ENCODE results near the gene SRD5A2.

Gene SRD5A2, protein sequence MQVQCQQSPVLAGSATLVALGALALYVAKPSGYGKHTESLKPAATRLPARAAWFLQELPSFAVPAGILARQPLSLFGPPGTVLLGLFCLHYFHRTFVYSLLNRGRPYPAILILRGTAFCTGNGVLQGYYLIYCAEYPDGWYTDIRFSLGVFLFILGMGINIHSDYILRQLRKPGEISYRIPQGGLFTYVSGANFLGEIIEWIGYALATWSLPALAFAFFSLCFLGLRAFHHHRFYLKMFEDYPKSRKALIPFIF

DNA sequence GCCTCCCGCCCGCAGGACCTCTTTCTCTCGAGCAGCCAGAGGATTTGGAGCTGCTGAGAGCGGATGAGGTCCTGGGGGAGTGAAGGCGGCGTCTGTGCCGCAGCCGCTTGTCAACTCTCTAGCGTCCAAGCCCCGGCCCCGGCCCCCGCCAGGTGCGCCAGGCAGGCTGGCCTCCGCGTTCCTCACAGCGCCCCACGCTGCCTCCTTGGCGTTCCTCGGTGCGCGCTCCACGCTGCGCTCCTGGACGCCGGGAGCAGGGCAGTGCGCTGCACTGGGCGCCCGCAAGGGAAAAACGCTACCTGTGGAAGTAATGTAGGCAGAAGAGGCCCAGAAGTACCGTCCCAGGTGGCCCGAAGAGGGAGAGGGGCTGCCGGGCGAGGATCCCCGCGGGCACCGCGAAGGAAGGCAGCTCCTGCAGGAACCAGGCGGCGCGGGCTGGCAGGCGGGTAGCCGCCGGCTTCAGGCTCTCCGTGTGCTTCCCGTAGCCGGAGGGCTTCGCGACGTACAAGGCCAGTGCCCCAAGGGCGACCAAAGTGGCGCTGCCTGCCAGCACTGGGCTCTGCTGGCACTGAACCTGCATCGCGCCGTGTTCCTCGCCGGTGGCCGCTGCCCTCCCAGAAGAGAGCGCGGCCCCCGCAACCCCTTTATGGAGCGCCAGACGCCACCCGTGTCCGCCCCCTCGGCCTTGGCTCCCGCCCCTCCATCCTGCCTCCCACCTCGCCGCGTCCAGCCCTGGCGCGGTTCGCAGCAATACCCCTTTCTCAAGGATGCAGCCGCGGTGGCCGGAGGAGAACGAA is at the start of gene SRD5A2:
SRD5A2 (minus strand) TSS at position 618 of the 797 bp plus-strand sequence; CDS start at position 580, 38 bp downstream.
- DNase-seq (ENCODE audit: low spot score) = no peak

DNA sequence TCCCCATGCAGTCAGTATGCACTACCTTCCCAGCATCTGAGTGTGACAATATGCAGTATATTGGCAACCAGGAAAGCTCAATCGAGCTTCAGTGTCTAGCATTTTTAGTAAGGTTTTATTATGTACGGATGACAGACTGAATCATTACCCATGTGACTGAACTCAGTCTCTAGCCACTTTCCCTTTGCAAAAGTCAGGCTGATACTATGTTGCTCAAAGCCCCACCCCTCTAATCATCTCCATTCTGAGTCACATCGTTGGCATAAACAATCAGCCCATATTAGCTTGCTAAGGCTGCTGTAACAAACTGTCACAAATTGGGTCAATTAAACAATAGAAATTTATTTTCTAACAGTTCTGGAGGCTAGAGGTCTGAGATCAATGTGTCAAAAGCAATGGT is 25.8 kb upstream of the SRD5A2 start:
- no peak for DNase-seq (ENCODE audit: low spot score)

DNA sequence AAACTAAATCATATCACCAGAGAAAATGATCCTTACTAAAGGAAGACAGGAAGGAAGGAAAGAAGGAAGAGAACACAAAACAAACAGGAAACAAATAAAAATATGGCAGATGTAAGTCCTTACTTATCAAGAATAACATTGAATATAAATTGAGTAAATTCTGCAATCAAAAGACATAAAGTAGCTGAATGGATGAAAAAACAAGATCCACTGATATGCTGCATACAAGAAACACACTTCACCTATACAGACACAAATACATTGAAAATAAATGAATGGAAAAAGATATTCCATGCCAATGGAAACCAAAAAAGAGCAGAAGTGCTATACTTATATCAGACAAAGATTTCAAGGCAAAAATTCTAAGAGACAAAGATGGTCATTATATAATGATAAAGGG is 18.0 kb upstream of the SRD5A2 start:
- no peak for DNase-seq (ENCODE audit: low spot score)

DNA sequence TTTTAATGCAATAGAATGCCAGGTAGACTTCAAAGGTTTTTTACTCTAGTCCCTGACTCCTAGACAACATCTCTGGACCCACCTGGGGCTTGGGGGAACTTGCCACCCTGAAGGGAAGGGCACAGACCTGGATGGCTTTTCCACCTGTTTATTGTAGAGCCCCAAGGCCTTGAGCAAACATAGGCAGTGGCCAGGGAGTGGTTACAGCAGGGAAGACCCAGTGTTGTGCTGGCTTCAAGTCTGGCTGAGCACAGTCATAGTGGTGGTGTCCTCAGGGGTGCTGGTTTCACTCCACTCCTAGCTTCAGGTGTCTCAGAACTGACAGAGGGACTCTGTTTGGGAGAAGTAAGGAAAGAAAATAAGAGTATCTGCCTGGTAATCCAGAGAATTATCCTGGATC is 5.5 kb upstream of the SRD5A2 start:
- DNase-seq (ENCODE audit: low spot score) = no peak

DNA sequence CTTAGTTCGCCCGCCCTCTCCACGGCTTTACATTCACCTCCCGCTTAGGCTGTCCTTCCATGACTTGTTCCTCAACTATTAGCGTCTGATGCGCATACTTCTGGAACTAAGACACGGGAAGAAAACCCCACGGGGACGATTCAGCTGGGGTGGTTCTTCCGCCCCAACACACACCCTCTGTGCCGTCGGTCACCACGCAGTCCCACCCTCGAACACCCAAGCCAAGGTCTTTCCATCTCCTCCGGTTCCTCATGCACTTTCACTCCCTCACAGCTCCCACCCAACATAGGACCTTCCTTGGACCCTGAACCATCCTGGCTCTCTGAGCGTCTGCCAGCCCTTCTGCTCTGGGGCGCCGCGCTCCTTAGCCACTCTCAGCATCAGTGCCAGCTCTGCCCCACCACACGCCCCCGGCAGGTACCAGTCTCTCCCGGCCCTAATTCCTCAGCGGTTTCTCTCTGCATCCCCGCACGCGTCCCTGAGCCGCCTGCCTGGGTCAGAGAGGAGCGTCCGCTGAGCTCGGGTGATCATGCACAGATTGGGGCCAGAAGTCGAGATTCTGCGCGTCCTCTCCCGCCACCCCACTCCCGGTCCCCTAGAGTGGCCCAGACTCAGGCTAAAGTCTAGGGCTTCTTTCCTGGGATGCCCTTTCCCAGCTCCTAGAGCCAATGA is 522 bp upstream of the SRD5A2 start:
- DNase-seq (ENCODE audit: low spot score) = no peak

DNA sequence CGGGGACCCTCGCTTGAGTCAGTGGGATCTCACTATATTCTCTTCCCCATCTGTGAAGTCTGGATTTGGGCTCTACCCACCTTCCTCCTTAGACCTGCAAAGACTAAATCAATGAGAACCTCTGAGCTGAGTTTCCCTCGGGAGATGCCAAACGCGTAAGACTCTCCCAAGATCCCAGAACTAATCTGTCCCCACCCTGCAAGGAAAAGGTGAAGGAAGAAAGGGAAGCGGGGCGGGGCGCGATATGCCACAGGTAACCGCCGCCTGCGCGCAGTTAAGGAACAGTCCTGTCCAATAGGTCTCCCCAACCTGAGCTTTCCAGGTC is 780 bp downstream of the SRD5A2 start:
- no peak for DNase-seq (ENCODE audit: low spot score)

DNA sequence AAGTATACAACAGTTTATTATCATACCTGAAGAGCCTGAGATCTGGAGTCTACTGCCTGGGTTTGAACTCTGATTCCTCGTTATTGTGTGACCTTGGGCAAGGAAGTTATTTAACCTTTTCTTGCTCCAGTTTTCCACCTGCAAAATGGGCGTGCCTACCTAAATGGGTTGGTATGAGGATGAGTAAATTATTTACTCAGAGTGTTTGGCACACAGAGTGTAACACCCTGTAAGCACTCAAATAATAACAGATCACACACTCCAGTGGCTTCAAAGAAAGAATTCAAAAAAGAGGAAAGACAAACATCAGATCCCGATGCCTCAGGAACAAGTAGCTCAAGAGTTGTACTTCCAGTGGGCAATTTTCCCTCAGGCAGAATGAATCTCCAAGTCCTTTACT is 2.4 kb downstream of the SRD5A2 start:
- DNase-seq (ENCODE audit: low spot score) = no peak

DNA sequence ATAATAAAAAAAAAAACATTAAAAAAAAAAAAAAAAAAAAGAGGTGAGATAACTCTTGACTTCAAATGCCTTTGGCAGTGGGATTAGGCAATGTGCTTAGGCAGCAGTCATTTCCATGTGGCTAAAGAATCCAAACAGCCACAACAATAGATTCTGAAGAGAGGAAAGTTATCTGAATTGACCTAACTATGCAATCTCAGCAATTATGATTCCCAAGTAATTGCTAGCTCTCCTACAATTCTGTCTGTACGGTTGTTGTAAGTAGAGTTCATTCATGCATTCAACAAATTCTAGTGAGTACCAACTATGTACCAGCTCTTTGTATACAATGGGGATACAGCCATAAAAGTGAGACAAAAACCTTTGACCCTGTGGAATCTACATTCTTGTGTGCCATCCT is 3.6 kb downstream of the SRD5A2 start:
- DNase-seq (ENCODE audit: low spot score) = no peak

DNA sequence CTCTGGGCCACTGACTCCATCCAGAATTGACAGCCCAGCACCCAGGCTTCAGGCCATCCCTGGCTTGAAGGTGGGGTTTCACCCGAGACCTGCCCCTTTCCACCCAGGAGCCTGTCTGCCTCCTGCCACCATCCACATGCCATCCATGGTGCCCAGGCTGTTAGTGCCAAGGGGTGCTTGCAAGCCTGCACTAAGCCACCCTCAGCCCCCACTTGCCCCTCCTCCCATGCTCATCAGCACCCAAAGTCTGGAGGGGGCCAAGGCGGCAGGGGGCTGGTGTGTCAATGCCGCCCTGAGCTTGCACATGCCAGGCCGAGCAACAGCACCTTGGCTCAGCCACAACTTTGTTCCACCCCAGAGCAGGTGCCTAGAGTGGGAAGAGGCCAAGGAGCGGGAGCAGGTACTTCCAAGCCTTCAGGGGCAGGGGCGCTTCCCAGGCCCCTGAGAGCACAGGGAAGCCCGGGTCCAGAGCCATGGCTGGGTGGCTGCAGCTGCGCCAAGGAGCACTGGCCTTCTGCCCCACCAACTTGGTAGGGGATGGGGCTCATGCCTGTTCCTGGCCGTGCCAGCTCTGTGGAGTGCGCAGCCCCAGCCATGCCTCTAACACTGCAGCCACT is 12.0 kb downstream of the SRD5A2 start:
- DNase-seq (ENCODE audit: low spot score) = no peak

DNA sequence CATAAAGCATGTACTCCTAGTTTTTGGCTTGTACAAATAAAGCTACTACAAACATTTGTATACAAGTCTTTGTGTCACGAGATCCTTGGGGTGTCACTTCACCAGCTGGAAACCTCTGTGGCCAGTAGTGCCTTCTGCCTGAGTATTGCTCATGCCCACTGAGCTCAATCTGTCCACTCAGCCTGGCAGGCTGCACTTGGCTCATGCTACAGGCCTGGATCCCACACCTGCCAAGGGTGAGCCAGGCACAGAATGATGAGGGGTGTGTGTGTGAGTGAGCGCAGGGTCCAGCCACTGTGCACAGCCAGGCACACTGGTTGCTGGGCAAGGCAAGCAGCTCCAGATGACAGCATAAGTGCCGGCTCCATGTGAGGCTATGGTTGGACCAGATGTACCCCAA is 13.1 kb downstream of the SRD5A2 start:
- DNase-seq (ENCODE audit: low spot score) = no peak

DNA sequence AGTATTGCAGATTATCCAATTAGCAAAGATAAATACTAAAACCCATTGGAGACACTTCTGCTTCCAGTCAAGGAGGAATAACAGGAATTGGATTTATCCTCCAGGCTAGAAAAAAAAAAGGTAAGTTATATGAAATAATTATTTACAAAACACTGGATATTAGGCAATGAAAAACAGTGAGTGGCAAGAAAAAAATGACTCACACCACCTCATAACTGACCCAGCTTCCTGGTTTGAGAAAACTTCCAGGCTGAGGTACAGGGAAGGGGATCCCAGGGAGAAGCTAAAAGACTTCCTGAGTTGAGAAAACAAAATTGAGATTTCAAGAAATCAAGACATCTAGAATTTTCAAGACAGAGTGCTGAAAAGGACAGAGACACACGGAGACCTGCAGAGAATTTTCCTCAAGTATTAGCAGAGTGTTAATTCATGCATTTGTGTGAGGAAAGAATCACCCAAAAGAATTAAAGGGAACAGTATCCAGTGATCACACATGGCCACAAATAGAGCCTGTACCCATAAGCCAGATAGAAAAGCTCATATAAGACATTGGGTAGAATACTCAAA is 17.4 kb downstream of the SRD5A2 start:
- no peak for DNase-seq (ENCODE audit: low spot score)

DNA sequence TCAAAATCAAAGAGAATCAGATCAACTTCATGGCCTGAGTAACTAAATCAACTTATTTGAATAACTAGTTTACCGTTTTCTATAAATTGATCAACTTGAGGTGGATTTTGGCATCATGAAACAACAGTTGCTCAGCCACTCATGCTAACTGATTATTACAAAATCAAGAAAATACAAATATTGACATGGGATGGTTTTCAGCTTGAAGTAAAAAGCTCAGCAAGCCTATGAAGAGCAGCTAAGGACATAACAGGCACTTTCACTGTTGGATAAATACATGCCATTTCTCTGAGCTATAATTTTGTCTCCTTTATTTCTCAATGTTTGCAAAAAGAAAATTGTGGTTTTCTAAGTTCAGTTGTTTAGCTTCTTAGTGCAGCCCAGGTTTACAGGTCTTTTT is 18.9 kb downstream of the SRD5A2 start:
- DNase-seq (ENCODE audit: low spot score) = no peak

DNA sequence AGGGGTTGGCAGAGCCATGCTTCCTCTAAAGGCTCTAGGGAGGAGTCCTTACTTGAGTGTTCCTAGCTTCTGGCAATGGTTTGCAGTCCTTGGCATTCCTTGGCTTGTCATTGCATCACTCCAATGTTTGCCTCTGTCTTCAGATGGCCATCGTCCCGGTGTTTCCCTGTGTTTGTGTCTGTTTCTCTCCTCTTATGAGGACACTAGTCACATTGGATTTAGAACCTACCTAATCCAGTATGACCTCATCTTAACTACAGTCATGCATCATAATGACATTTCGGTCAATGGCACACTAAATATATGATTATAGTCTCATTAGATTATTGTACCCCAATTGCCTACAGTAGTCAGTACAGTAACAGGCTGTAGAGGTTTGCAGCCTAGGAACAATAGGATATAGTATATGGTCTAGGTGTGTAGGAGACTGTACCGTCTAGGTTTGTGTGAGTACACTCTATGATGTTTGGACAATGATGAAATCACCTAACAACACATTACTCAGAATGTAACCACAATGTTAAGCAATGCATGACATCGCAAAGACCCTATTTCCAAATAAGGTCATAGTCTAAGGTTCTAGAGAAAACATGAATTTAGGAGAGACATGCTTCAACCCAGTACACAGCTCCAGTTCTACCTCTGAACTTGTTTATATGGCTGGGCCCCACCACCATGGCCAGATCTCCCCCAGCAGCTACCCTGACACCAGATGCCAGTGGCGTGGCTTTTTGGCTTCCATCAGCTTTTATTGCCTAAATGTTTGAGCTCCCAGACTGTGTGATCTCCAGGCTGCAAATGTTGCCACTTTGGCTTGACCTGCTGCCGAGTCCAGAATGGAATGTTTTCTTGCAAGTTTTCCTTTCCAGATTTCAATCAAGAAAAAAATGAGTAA is 22.1 kb downstream of the SRD5A2 start:
- DNase-seq (ENCODE audit: low spot score) = no peak

DNA sequence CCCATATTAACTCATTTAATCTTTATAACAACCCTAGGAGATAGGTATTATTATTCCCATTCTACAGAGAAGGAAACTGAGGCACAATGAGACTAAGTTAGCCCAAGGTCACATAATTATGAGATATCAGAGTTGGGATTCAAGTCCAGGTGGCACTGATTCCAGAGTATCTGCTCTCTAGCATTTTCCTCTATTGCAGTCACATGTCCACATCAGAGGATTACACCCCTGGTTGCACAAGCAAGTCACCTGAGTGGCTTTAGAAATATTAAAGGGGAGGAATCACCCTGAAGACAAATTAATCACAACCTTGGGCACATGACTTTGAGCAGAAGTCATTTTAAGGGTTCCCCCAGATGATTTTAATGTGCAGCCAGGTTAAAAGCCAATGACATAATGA is 23.8 kb downstream of the SRD5A2 start:
- no peak for DNase-seq (ENCODE audit: low spot score)

DNA sequence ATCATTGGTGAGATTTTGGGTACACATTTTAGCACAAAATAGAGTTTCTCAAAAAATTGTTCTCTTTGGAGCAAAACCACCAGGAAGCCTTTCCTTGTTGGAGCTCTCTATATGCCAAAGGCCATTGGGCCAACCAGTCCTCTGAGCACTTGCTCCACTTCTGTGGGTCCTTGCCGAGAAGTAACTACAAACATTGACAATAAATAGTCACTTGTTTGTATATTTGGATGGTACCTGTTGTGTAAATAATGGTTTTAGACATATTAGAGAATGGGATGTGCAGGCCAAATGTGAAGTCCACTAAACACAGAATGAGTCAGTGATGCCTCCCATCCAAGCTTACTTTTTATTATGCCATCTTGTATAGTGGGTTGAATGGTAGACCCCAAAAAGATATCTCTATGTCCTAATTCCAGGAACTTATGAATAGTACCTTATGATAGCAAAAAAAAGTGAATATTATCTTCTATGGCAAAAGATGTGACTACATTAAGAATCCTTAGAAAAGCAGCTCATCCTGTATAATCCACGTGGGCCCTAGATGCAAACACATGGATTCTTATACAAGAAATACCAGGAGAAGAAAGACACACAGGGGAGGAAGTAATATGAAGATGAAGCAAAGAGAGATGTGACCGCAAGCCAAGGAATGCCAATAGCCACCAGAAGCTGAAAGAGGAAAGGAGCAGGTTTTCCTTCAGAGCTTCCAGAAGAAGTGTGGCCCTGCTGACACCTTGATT is 24.6 kb downstream of the SRD5A2 start:
- DNase-seq (ENCODE audit: low spot score) = no peak

DNA sequence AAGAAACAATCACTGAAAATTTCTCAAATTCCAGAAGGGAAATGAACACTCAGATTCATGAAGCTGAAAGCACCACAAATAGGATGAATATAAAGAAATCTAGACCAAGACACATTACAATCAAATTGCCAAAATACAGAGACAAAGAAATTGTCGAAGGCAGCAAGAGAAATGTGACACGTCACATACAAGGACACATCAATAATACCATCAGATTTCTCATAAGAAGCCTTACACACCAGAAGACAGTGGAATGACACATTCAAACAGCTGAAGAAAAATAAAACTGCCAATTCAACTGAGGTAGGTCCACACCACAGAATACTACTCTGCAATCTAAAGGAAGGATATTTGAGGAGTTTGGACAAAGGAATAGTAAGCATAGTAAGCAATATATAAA is 27.4 kb downstream of the SRD5A2 start:
- DNase-seq (ENCODE audit: low spot score) = no peak

DNA sequence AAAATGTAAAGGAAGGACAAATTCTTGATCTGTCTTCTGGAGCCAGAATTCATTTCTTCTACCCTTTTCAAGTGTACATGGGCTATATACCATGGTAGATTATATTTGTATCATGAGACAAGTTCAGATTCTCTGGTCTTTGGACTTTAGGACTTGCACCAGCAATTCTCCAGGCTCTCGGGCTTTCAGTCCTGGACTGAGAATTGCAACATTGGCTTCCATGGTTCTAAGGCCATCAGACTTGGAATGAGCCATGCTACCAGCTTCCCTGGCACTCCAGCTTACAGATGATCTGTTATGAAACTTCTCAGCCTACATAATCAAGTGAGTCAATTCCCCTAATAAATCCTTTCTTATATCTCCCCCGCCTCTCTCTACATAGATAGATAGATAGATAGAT is 33.3 kb downstream of the SRD5A2 start:
- DNase-seq (ENCODE audit: low spot score) = no peak

DNA sequence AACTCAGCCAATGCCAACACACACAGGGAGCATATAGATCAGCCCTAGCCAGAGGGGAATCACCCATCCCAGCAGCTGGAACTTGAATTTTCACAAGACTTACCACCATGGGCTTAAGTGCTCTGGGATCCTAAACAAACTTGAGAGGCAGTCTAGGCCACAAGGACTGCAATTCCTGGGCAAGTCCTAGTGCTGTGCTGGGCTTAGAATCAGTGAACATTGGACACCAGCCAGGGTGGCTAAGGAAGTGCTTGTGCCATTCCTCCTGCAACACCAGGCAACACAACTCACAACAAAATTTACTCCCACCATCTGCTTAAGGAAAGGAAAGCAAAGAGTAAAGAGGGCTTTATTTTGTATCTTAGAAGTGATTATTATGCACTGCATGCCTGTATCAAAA is 38.9 kb downstream of the SRD5A2 start:
- DNase-seq (ENCODE audit: low spot score) = no peak

DNA sequence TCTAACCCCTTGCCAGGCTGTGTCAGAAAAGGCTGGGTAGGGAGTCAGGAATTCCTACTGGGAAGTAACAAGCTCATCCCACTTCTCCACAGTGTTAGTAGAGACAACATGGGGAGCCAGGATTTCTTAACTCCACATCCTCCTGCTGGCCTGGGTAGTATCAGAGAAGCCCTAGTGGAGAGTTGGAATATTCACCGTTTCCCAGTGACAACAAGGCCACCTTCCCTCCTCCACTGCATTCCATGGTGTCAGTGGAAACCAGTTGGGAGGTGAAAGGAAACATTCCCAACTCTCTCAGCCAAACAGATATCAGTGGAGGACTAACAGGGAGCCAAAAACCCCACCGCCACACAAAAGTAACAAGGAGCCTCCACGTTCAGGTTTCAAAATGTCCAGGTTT is 41.2 kb downstream of the SRD5A2 start:
- DNase-seq (ENCODE audit: low spot score) = no peak

DNA sequence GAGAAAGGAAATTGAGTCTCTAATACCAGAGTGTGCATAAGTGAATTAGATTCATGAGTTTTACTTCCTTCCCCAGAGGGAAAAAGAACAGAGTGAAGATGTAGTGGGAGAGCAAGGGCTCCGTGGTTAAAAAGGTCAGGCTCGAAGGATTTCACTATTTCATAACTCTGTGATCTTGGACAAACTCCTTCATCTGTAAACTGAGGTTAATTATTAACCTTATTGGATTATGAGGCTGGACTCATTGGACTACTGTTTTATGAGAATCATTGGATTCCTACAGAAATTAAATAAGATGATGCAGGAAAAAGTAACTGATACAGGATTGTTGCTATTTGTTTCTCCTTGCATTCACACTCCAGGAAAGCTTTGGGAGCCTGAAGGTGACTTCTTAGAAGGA is 45.0 kb downstream of the SRD5A2 start:
- no peak for DNase-seq (ENCODE audit: low spot score)

DNA sequence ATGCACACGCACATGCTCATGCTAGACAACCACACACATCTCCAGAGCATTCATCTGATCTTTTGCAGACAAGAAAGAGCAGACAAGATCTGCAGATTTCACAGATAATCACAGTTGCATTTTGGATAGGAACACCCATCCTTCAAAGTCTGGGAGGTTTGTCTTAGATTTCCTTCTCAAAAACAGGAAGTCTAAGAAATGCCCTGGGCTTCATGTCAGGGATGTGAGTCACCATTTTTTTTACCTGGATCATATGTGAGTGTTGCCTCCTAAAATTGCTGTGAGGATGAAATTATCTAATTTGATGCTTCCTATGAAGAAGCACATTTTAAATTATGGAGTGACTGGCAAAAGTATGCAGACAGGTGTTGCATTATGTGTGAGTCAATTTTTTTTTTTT is 46.1 kb downstream of the SRD5A2 start:
- DNase-seq (ENCODE audit: low spot score) = no peak
